H1 (cell line): ENCODE measurements around the gene U2SURP. TPM values are rescaled to one million over a fixed set of nuclear protein-coding genes. Genes with fewer than 3 reads are reported as not detected.

ENCODE experiments used
- CTCF ChIA-PET: fragments of 300-600 bp; sonication (Branson Sonifier 250); formaldehyde crosslinking; loops from one replicate; lab custom pipeline; 2021; ENCODE audit not compliant: partially characterized antibody; lab: Charles Lee
- POLR2A ChIA-PET: fragments of 300-600 bp; sonication (Branson Sonifier 250); formaldehyde crosslinking; loops from one replicate; lab custom pipeline; 2021; ENCODE audit warnings: inconsistent platforms; ENCODE audit not compliant: partially characterized antibody; lab: Charles Lee
- DNase-seq, 2 experiments: peaks; one replicate each; pipeline versions ENCODE4 v3.0.0 to v3.0.0-alpha.2; 2010 to 2022; ENCODE audit warnings: low spot score in 2 of 2, low read depth in 1 of 2, mixed read lengths in 1 of 2
- FAIRE-seq: peaks from 2 replicates; lab custom pipeline; 2011; peaks lifted over from hg19 to GRCh38; lab: Jason Lieb, UNC
- H2AFZ ChIP-seq: 2 replicates; pipeline ENCODE4 v1.8.1; 2012; ENCODE audit warnings: low read length, inconsistent platforms
- H2AK5ac ChIP-seq: 2 replicates; pipeline ENCODE4 v1.6.1; 2013; ENCODE audit warnings: low read depth, low read length
- H2BK120ac ChIP-seq: replicated peaks from 2 replicates; pipeline ENCODE3; 2013; ENCODE audit warnings: low read depth, low read length, inconsistent platforms
- H2BK12ac ChIP-seq: 2 replicates; pipeline ENCODE4 v1.6.1; 2013; ENCODE audit warnings: low read depth, low read length
- H2BK15ac ChIP-seq: 2 replicates; pipeline ENCODE4 v1.6.1; 2013; ENCODE audit warnings: low read length
- H2BK20ac ChIP-seq: 2 replicates; pipeline ENCODE4 v1.6.1; 2013; ENCODE audit warnings: low read length
- H2BK5ac ChIP-seq: 2 replicates; pipeline ENCODE4 v1.6.1; 2013; ENCODE audit warnings: low read depth, low read length
- H3K14ac ChIP-seq: 2 replicates; pipeline ENCODE4 v1.6.1; 2013; ENCODE audit warnings: inconsistent platforms; ENCODE audit not compliant: insufficient read length
- H3K18ac ChIP-seq: 2 replicates; pipeline ENCODE4 v1.6.1; 2013; ENCODE audit warnings: low read length; ENCODE audit errors: extremely low read depth
- H3K23ac ChIP-seq: 2 replicates; pipeline ENCODE4 v1.6.1; 2013; ENCODE audit warnings: inconsistent platforms; ENCODE audit not compliant: insufficient read length
- H3K23me2 ChIP-seq: 2 replicates; pipeline ENCODE4 v1.6.1; 2013; ENCODE audit warnings: low read depth, low read length
- H3K27ac ChIP-seq: 2 replicates; pipeline ENCODE4 v1.6.1; 2011; ENCODE audit warnings: low read depth, low read length, inconsistent platforms
- H3K27me3 ChIP-seq, 4 experiments: replicated peaks in 1 of 4; 1 replicate in 1 of 4; 2 replicates in 3 of 4; pipeline versions ENCODE4 v1.6.1 to v1.8.1; 2011 to 2013; ENCODE audit warnings: low read length in 3 of 4, mild to moderate bottlenecking in 3 of 4, inconsistent platforms in 2 of 4, mixed read lengths in 2 of 4, moderate library complexity in 1 of 4; ENCODE audit not compliant: control insufficient read depth in 3 of 4, insufficient read depth in 3 of 4; ENCODE audit errors: extremely low read depth in 1 of 4
- H3K36me3 ChIP-seq, 4 experiments: 2 replicates each; pipeline versions ENCODE4 v1.6.1 to v1.8.1; 2011 to 2013; ENCODE audit warnings: mild to moderate bottlenecking in 4 of 4, low read length in 3 of 4, moderate library complexity in 2 of 4, control low read depth in 1 of 4, inconsistent platforms in 1 of 4; ENCODE audit not compliant: insufficient read depth in 4 of 4, control insufficient read depth in 2 of 4
- H3K4ac ChIP-seq: replicated peaks from 2 replicates; pipeline ENCODE3; 2013; ENCODE audit warnings: low read length, low read depth, mixed read lengths, inconsistent platforms; ENCODE audit not compliant: insufficient read length
- H3K4me1 ChIP-seq, 4 experiments: replicated peaks in 1 of 4; 1 replicate in 1 of 4; 2 replicates in 3 of 4; pipeline versions ENCODE4 v1.6.1 to v1.8.1; 2011 to 2013; ENCODE audit warnings: low read length in 3 of 4, inconsistent platforms in 2 of 4, mixed read lengths in 1 of 4; ENCODE audit not compliant: insufficient read depth in 4 of 4, control insufficient read depth in 3 of 4
- H3K4me2 ChIP-seq, 2 experiments: 2 replicates each; pipeline versions ENCODE4 v1.6.1 to v1.8.1; 2011 to 2013; ENCODE audit warnings: low read depth in 2 of 2, low read length in 2 of 2, control low read depth in 1 of 2, inconsistent platforms in 1 of 2, mild to moderate bottlenecking in 1 of 2; ENCODE audit not compliant: insufficient read depth in 1 of 2
- H3K4me3 ChIP-seq, 4 experiments: fragments of 200-600, 300-600 bp in 1 of 4; sonication (generic), shearing (Covaris generic), sonication (Bioruptor Twin) in 1 of 4; 2 replicates each; pipeline versions ENCODE4 v1.5.1 to v1.8.1; 2011 to 2016; ENCODE audit warnings: low read length in 4 of 4, low read depth in 3 of 4, control low read depth in 2 of 4, inconsistent platforms in 2 of 4, mild to moderate bottlenecking in 2 of 4, mixed read lengths in 1 of 4, moderate library complexity in 1 of 4; ENCODE audit not compliant: insufficient read depth in 2 of 4; ENCODE audit errors: extremely low read depth in 1 of 4
- H3K56ac ChIP-seq: replicated peaks from 2 replicates; pipeline ENCODE3; 2013; ENCODE audit warnings: low read depth, mild to moderate bottlenecking, mixed read lengths, low read length, inconsistent platforms; ENCODE audit not compliant: insufficient read length
- H3K79me1 ChIP-seq: 2 replicates; pipeline ENCODE4 v1.6.1; 2013; ENCODE audit warnings: low read depth, low read length, control low read depth
- H3K79me2 ChIP-seq, 2 experiments: 2 replicates each; pipeline versions ENCODE4 v1.6.1 to v1.8.1; 2012 to 2013; ENCODE audit warnings: low read length in 2 of 2, mild to moderate bottlenecking in 2 of 2, inconsistent platforms in 1 of 2; ENCODE audit not compliant: insufficient read depth in 2 of 2, control insufficient read depth in 1 of 2
- H3K9ac ChIP-seq, 4 experiments: replicated peaks in 1 of 4; 1 replicate in 1 of 4; 2 replicates in 3 of 4; pipeline versions ENCODE4 v1.6.1 to v1.8.1; 2011 to 2013; ENCODE audit warnings: low read depth in 3 of 4, low read length in 3 of 4, control low read depth in 2 of 4, mild to moderate bottlenecking in 2 of 4, moderate library complexity in 2 of 4, inconsistent platforms in 1 of 4; ENCODE audit errors: extremely low read depth in 1 of 4
- H3K9me3 ChIP-seq, 2 experiments: 2 replicates each; pipeline versions ENCODE4 v1.6.1 to v1.8.1; 2012 to 2013; ENCODE audit warnings: mild to moderate bottlenecking in 2 of 2, moderate library complexity in 2 of 2, control low read depth in 1 of 2, inconsistent platforms in 1 of 2, low read depth in 1 of 2, low read length in 1 of 2, mixed read lengths in 1 of 2; ENCODE audit not compliant: insufficient read depth in 2 of 2
- H4K20me1 ChIP-seq, 2 experiments: replicated peaks in 1 of 2; 2 replicates each; pipeline versions ENCODE3 to v1.8.1; 2011 to 2013; ENCODE audit warnings: inconsistent platforms in 2 of 2, low read length in 2 of 2, mild to moderate bottlenecking in 1 of 2; ENCODE audit not compliant: insufficient read depth in 2 of 2, control insufficient read depth in 1 of 2
- H4K5ac ChIP-seq: 2 replicates; pipeline ENCODE4 v1.6.1; 2013; ENCODE audit warnings: low read length, low read depth, mixed read lengths, inconsistent platforms; ENCODE audit not compliant: insufficient read length
- H4K8ac ChIP-seq: 2 replicates; pipeline ENCODE4 v1.8.0; 2013; ENCODE audit warnings: mild to moderate bottlenecking, moderate library complexity, low read length, inconsistent platforms; ENCODE audit not compliant: insufficient read depth; ENCODE audit errors: extremely low read depth
- H4K91ac ChIP-seq: replicated peaks from 2 replicates; pipeline ENCODE3; 2013; ENCODE audit warnings: low read length, mixed read lengths, inconsistent platforms; ENCODE audit not compliant: insufficient read length
- ASH2L ChIP-seq: fragments of 200-600, 300-600 bp; sonication (generic); IDR thresholded peaks from one replicate; pipeline ENCODE4 v1.7.1; 2017; ENCODE audit warnings: low read length
- FOSL1 ChIP-seq: IDR thresholded peaks from 2 replicates; pipeline ENCODE4 v1.6.1; 2011; ENCODE audit warnings: mild to moderate bottlenecking, low read depth, low read length, moderate library complexity; ENCODE audit not compliant: insufficient read depth
- GTF2F1 ChIP-seq: IDR thresholded peaks from 2 replicates; pipeline ENCODE4 v1.6.1; 2012; ENCODE audit warnings: low read depth, low read length, improper control_type of control experiment, borderline replicate concordance
- KDM1A ChIP-seq: fragments of 200-600, 300-600 bp; sonication (generic); IDR thresholded peaks from 2 replicates; pipeline ENCODE4 v1.7.1; 2016; ENCODE audit warnings: mild to moderate bottlenecking, low read length, borderline replicate concordance
- NANOG ChIP-seq: IDR thresholded peaks from 2 replicates; pipeline ENCODE4 v1.6.1; 2011; ENCODE audit warnings: low read length, low read depth, mild to moderate bottlenecking, inconsistent platforms; ENCODE audit not compliant: insufficient read depth, poor library complexity, severe bottlenecking
- POLR2A ChIP-seq, 2 experiments: IDR thresholded peaks; 1 replicate in 1 of 2; 2 replicates in 1 of 2; pipeline ENCODE4 v1.6.1; 2011; ENCODE audit warnings: low read depth in 2 of 2, low read length in 2 of 2, mild to moderate bottlenecking in 2 of 2; ENCODE audit errors: control extremely low read depth in 1 of 2
- POU5F1 ChIP-seq: IDR thresholded peaks from 2 replicates; pipeline ENCODE4 v1.6.1; 2011; ENCODE audit warnings: low read depth, mild to moderate bottlenecking, low read length, moderate library complexity
- RBBP5 ChIP-seq: IDR thresholded peaks from 2 replicates; pipeline ENCODE4 v1.7.1; 2012; ENCODE audit warnings: low read depth, mild to moderate bottlenecking, inconsistent platforms, low read length, moderate library complexity, borderline replicate concordance
- RNF2 ChIP-seq: fragments of 200-900, 300-1000 bp; sonication (generic); IDR thresholded peaks from 2 replicates; pipeline ENCODE4 v1.7.1; 2016; ENCODE audit warnings: borderline replicate concordance, low read depth, mild to moderate bottlenecking, antibody characterized with exemption, low read length; ENCODE audit not compliant: poor library complexity, severe bottlenecking; ENCODE audit errors: missing control alignments
- SIN3A ChIP-seq, 2 experiments: IDR thresholded peaks in 1 of 2; conservative IDR thresholded peaks in 1 of 2; 2 replicates each; pipeline ENCODE4 v1.6.1; 2011 to 2012; ENCODE audit warnings: low read length in 2 of 2, improper control_type of control experiment in 1 of 2, low read depth in 1 of 2, mild to moderate bottlenecking in 1 of 2
- SIX5 ChIP-seq: IDR thresholded peaks from 2 replicates; pipeline ENCODE4 v1.6.1; 2011; ENCODE audit warnings: mild to moderate bottlenecking, low read depth, low read length
- TAF1 ChIP-seq: IDR thresholded peaks from 2 replicates; pipeline ENCODE4 v1.6.1; 2011; ENCODE audit warnings: mild to moderate bottlenecking, low read depth, low read length
- TAF7 ChIP-seq: optimal IDR thresholded peaks from 2 replicates; pipeline ENCODE3; 2011; ENCODE audit warnings: low read depth, mild to moderate bottlenecking, inconsistent platforms, low read length, moderate library complexity, borderline replicate concordance
- WGBS, 2 experiments: shearing (Covaris generic) in 1 of 2; methylation state at CpG; one replicate each; pipeline versions ENCODE4 v1.1.6 to v1.1.7; 2013 to 2015; ENCODE audit warnings: low lambda C conversion rate in 2 of 2, mixed read lengths in 2 of 2, inconsistent platforms in 1 of 2, low coverage in 1 of 2, missing lambda C conversion rate in 1 of 2; ENCODE audit not compliant: insufficient replicate concordance in 2 of 2, insufficient coverage in 1 of 2, insufficient read length in 1 of 2; ENCODE audit errors: extremely low coverage in 1 of 2, missing lambda C conversion rate in 1 of 2; 5-methylcytosine and 5-hydroxymethylcytosine counted together
- polyA plus RNA-seq, 7 experiments: library from polyadenylated mRNA; depleted of rRNA in 3 of 7; stranded (reverse) in 5 of 7; unstranded in 2 of 7; fragments of >200 nt in 5 of 7; fragments of 200-250 nt in 2 of 7; gene quantifications; 1 replicate in 5 of 7; 2 replicates in 1 of 7; 4 replicates in 1 of 7; pipeline versions ENCODE4 v1.2.1 to v1.2.3, GENCODE V29; 2011 to 2013; ENCODE audit warnings: missing spikeins in 2 of 7, mixed read lengths in 2 of 7
- total RNA-seq: library from RNA; stranded (reverse); fragmentation: NEBNext Ultra II Directional; extraction: Animal tissue kit (Norgen Biotek cat#: 25700); gene quantifications from 2 replicates; pipeline ENCODE4 v1.2.1, GENCODE V29; 2021
- TF ChIP-seq, protein P1 (sequence below): IDR thresholded peaks from 2 replicates; pipeline ENCODE4 v1.6.1; 2012; ENCODE audit warnings: inconsistent platforms

The U2SURP gene
- total and polyA plus RNA-seq, 2 of the 8 experiments (the other 6 are each of a cell fraction or from before 2014, with no cell fraction given), result 22.2 to 167 TPM

DNA sequence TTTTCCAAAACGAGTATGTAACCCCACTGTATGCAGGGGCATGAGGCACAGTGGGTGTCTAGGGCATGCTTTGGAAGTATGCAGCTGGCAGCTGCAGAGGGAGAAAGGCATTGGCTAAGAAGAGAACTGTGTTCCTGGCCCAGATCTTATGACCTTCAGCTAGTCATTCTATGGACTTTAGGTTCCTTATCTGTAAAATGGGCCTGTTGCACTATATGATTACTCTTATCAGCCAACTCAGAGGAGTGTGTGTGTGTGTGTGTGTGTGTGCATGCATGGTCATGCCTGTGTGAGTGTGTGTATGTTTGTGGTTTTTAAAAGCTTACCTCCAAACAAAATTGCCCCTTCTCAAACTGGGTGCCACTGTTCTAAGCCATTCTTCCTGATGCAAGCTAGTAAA is 90.8 kb downstream of the U2SURP start:
- H3K9me3 ChIP-seq, result peaks cover 0 to 7% of the 10 kb centered on the region in 2 experiments; a peak in 1 of 4 replicates
- no peak for FAIRE-seq
- H2BK12ac ChIP-seq, result no peak overlapping the region
- WGBS, 2 experiments, result 79% methylated on average over 1 of the region's 1 CpG; no CpG with 5 or more reads in 1 of the 2 experiments
- H3K36me3 ChIP-seq, result no peaks in the 10 kb centered on the region
- H3K23ac ChIP-seq, result no peak overlapping the region
- H3K4ac ChIP-seq, result no peak overlapping the region
- H3K79me1 ChIP-seq, result no peaks in the 10 kb centered on the region
- no peaks in the 10 kb centered on the region for H3K27me3 ChIP-seq
- H3K9ac ChIP-seq, result no peak overlapping the region
- no peak overlapping the region for H3K18ac ChIP-seq
- no peaks in the 10 kb centered on the region for H3K4me1 ChIP-seq
- H3K14ac ChIP-seq, result no peak overlapping the region
- no peak overlapping the region for H4K91ac ChIP-seq
- no peak for DNase-seq
- H2AK5ac ChIP-seq, result no peak overlapping the region
- POLR2A ChIA-PET, result no interaction called here
- H2AFZ ChIP-seq, result no peak overlapping the region
- no peak overlapping the region for H4K5ac ChIP-seq
- H3K56ac ChIP-seq, result no peak overlapping the region
- H3K23me2 ChIP-seq, result no peaks in the 10 kb centered on the region
- H3K4me3 ChIP-seq, result no peak overlapping the region
- CTCF ChIA-PET, result interaction anchor here (0.5 kb wide), 1 partner anchor 48 kb away, joined by 3 read pairs; no protein-coding TSS in a partner anchor
- no peak overlapping the region for H2BK20ac ChIP-seq
- H4K20me1 ChIP-seq, result no peaks in the 10 kb centered on the region
- H2BK5ac ChIP-seq, result no peak overlapping the region
- no peak overlapping the region for H3K27ac ChIP-seq
- no peak overlapping the region for H2BK120ac ChIP-seq
- no peak overlapping the region for H2BK15ac ChIP-seq
- no peak overlapping the region for H3K4me2 ChIP-seq
- no peaks in the 10 kb centered on the region for H3K79me2 ChIP-seq
- H4K8ac ChIP-seq, result no peak overlapping the region
- TF ChIP-seq TAF1, result no peak
- TF ChIP-seq KDM1A, result no peak
- TF ChIP-seq POLR2A (IDR thresholded peaks at IDR 0.05; ENCODE audit: control extremely low read depth in 1 of 2, low read depth in 2 of 2, low read length in 2 of 2), result no peak
- no peak for TF ChIP-seq RNF2
- no peak for TF ChIP-seq FOSL1
- no peak for TF ChIP-seq ASH2L
- TF ChIP-seq, protein P1, sequence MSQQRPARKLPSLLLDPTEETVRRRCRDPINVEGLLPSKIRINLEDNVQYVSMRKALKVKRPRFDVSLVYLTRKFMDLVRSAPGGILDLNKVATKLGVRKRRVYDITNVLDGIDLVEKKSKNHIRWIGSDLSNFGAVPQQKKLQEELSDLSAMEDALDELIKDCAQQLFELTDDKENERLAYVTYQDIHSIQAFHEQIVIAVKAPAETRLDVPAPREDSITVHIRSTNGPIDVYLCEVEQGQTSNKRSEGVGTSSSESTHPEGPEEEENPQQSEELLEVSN, result no peak
- TF ChIP-seq RBBP5, result no peak
- TF ChIP-seq SIX5, result no peak
- no peak for TF ChIP-seq NANOG
- TF ChIP-seq GTF2F1, result no peak
- TF ChIP-seq TAF7, result no peak
- no peak for TF ChIP-seq SIN3A (conservative IDR thresholded peaks at IDR 0.05 in 1 of 2, IDR thresholded peaks at IDR 0.05 in 1 of 2; ENCODE audit: low read depth in 1 of 2, low read length in 2 of 2)
- no peak for TF ChIP-seq POU5F1
